GM19023 (cell line): Measurements from ENCODE around the gene DRAP1.

Experiments used
- ATAC-seq: cut with Tn5 transposase; IDR thresholded peaks from one replicate; pipeline ENCODE4 v1.9.1; 2021; ENCODE audit warnings: mild to moderate bottlenecking, moderate library complexity; ENCODE audit not compliant: unreplicated experiment

The DRAP1 gene

DNA sequence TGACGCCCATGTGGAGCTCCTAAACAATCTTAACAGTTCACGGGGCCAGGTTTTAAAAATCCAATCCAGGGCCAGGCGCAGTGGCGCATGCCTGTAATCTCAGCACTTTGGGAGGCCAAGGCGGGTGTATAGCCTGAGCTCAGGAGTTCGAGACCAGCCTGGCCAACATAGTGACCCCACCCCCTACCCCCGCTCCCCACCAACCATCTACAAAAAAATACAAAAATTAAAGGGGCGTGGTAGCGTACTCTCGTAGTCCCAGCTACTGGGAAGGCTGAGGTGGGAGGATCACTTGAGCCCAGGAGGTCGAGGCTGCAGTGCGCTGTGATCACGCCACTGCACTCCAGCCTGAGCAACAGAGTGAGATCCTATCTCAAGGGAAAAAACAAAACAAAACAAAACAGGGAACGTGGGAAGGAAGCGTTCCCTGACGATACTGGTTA lies 41.6 kb downstream of the DRAP1 start:
- no peak for ATAC-seq

DNA sequence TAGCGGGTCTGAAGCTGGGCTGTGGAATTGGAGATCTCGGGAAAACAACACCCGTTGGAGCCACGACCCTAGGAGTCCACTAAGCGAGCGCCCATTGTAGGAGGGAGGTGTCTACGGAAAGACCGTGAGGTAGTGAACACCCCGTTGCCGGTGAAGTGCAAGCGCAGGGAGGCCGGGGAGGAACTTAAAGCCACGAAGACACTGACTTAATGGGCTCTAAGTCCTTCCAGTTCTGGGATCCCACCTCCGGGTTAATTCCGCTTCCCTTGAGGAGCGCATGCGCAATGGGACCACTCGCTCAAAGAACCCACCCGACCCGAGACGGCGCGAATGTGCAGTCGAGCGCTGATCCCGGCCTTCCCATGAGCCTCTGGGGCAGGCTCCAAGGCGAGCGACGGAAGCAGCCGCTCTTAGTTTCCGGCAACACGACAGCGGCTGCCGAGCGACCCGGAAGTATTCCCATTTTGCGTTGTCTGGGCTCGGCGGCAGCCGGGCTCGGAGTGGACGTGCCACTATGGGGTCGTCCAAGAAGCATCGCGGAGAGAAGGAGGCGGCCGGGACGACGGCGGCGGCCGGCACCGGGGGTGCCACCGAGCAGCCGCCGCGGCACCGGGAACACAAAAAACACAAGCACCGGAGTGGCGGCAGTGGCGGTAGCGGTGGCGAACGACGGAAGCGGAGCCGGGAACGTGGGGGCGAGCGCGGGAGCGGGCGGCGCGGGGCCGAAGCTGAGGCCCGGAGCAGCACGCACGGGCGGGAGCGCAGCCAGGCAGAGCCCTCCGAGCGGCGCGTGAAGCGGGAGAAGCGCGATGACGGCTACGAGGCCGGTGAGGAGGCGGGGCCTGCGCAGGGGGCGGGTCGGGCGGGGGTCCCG lies 42.3 kb downstream of the DRAP1 start, which contains the start of gene SART1:
Gene SART1, plus strand, starts transcription at position 468 of the 874 bp plus-strand sequence. Its CDS starts 47 bp downstream, at position 515.
- peak; percentile 75 for ATAC-seq

DNA sequence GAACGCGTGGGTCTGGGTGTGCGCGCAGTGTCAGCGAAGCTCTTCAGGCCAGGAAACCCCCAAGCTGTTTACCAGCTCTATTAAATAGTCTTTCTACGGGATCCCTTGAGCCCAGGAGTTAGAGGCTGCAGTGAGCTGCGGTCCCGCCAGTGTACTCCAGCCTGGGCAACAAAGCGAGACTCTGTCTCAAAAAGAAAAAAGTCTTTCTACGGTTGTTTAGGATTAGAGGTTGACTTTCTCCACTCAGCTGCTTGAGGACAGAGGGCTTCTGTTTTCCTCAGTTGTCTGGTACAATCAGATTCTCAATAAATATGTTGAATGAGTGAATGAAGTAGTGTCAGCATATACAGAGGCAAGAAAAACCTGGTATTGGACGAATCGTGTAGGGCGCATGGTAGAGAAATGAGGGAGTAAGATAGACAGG lies 42.9 kb downstream of the DRAP1 start:
- no peak for ATAC-seq

DNA sequence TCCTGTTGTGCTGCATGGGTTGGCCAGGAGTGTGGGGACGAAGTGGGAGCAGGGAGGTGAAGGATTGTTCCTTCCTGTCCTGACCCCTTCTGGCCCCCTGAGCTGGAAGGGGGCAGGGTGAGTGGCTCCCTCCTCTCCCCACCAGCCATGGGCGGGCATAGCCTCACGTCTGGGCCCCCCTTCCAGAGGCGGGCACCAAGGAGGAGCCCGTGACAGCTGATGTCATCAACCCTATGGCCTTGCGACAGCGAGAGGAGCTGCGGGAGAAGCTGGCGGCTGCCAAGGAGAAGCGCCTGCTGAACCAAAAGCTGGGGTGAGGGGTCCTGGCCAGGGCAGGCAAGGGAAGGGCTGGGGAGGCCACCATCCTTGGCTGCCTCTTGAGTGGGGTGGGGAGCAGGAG lies 45.7 kb downstream of the DRAP1 start:
- ATAC-seq, result no peak

DNA sequence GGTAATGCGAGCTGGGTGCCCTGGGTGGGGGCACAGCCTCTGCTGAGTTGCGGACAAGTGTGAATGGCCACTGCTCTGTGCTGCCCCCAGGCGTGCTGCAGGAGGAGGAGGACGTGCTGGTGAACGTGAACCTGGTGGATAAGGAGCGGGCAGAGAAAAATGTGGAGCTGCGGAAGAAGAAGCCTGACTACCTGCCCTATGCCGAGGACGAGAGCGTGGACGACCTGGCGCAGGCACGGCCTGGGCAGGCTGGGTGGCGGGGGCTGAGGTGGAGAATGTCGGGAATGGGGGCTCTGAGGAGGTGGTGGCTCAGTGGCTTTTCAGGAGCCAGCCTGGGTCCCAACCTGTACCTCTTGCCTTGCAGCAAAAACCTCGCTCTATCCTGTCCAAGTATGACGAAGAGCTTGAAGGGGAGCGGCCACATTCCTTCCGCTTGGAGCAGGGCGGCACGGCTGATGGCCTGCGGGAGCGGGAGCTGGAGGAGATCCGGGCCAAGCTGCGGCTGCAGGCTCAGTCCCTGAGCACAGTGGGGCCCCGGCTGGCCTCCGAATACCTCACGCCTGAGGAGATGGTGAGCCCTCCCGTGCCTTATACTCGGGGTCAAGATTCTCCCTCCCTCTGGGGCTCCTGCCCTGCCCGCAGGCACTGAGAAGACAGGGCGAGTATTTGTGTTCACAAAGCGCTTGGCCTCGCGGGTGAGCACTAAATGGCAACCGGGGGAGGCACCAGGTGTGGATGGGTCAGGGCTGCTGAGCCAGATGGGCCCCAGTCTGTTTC lies 46.9 kb downstream of the DRAP1 start:
- ATAC-seq, result no peak

DNA sequence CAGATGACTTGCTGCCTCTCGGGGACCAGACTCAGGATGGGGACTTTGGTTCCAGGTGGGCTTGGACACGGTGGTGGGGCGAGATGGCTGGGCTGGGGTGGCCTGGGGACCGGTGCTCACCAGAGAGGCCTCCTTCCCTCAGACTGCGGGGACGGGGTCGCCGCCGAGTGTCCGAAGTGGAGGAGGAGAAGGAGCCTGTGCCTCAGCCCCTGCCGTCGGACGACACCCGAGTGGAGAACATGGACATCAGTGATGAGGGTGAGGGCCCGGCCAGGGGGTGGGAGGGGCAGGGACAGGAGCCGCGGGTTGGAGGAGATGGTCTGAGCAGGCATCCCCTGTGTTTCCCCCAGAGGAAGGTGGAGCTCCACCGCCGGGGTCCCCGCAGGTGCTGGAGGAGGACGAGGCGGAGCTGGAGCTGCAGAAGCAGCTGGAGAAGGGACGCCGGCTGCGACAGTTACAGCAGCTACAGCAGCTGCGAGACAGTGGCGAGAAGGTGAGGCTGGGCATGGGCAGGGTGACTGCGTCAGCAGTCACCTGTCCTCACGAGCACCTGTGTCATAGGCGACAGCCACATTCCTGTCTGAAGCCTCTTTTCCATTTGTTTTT lies 48.2 kb downstream of the DRAP1 start:
- ATAC-seq, result no peak

DNA sequence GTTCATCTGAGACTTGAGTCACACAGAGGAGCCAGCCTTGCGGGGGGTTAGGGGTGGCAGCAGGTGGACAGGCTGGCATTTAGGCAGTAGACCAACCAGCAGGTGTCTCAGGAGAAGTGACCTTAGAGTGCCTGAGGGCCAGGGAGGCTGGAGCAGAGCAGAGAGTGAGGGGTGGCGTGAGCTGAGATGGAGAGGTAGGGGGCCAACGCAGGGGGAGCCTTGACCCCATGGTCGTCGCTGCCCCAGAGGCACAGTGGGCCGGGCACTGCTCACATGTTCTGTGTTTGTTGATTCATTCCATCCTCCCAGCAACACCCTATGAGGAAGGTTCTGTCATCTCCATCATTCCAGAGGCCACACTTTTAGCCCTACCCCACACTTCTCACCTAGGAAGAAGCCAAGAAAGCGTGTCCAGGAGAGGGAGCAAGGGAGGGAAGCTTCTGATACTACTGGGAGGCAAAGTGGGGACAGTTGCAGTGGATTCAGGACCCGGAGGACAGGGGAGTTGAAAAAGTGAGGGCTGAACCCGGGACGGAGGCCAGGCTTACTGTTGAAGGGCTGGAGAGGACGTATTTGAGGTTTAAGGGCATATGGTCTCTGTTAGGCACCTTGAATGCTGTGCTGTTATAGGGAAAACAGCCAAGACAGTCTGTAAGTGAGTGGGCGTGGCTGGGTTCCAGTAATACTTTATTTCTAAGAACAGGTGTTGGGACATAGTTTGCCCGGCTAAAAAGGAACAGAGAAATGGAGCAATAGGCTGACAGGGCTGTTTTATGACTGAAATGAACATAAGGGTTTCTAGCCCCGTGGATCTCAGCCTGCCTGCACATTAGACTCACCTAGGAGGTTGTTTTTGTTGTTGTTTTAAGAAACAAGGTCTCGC lies 49.6 kb downstream of the DRAP1 start:
- no peak for ATAC-seq
